Fibroblast of gingiva (primary cell): ENCODE data around the gene METTL25.
A peak's percentile ranks its signal among the peaks of the same experiment; 100 is the strongest.
"Not testable (repeated sequence)": the region's sequence is repeated elsewhere in the genome, so short reads cannot be mapped to it uniquely, and the experiment has no call there.

Experiments
- DNase-seq: peaks from one replicate; pipeline ENCODE4 v3.0.0-alpha.2; 2011; ENCODE audit warnings: low read depth

The METTL25 gene

GRCh38 chr12:82358200-82359114 is at the start of gene METTL25, which contains the start of gene CCDC59:
METTL25 (plus strand) TSS chr12:82358529; CDS start chr12:82358566, 37 bp downstream.
CCDC59 (minus strand) TSS chr12:82358387; CDS start chr12:82358376, 11 bp downstream.
- DNase-seq = peak; percentile 99

- DNase-seq = no peak
These were observed 43.9 kb upstream of the METTL25 start for GRCh38 chr12:82314406-82314892.

DNA sequence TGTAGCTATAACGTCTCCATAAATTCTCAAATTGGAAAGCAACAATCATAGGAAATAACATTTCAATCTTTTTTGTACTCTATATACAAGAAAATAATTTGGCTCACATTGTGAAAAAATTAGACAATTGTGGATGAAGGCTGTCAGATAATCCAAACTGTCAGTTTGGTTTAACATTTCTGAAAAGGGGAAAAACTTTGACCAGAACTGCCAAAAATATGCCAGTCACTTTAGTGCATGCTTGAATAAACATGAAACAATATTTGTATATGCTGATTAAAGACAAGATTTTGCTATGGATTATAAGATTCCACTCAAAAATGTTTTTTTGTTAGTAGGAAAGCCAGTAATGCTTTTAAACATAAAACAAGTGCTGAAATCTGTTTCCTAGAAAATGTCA is 39.1 kb upstream of the METTL25 start:
- DNase-seq = no peak

DNA sequence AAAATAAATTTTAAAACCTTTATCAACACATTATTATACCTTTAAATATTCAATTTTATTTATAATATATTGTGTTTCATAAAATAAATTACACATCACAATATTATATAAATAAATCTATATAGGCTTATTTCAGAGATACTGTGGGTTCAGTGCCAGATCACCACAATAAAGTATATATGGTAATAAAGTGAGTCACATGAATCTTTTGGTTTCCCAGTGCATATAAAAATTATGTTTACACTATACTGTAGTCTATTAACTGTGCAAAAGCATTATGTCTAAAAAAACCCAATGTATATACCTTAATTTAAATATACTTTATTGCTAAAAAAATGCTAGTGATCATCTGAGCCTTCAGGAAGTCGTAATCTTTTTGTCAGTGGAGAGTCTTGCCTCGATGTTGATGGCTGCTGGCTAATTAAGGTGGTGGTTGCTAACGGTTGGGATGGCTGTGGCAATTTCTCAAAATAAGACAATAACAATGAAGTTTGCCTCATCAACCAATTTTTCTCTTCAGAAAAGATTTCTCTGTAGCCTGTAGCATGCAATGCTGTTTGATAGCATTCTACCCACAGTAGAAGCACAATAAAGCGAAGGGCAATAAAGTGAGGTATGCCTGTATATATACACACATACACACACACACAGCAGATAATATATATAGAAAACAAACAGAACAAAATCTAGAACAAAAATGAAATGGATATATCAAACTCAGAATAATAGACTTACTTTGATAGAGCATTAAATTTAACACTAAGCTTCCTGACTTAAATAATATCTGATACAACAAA is 32.6 kb upstream of the METTL25 start:
- no peak for DNase-seq

GRCh38 chr12:82326905-82327503 is 31.3 kb upstream of the METTL25 start:
- peak; percentile 21 for DNase-seq

DNA sequence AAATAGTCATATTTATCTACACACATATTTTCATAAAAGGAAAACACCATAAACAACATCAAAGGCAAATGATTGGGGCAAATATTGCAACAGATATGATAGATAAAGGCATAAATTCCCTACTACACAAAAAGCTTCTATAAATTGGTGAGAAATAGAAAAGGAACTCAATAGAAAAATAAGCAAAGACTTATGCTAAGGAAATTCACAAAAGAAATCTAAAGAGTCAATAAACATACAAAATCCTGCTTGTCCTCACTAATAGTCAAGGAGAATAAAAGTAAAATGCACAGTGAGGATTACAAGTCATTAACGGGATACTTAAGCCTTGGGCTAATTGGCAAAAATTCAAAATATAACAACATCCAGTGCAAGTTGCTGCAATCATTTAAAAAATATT is 30.5 kb upstream of the METTL25 start:
- no peak for DNase-seq

- no peak for DNase-seq
These were observed 28.8 kb upstream of the METTL25 start for GRCh38 chr12:82329508-82329907.

GRCh38 chr12:82350161-82350560 is 8.2 kb upstream of the METTL25 start:
- no peak for DNase-seq

GRCh38 chr12:82351390-82351789 is 6.9 kb upstream of the METTL25 start:
- DNase-seq = no peak

DNA sequence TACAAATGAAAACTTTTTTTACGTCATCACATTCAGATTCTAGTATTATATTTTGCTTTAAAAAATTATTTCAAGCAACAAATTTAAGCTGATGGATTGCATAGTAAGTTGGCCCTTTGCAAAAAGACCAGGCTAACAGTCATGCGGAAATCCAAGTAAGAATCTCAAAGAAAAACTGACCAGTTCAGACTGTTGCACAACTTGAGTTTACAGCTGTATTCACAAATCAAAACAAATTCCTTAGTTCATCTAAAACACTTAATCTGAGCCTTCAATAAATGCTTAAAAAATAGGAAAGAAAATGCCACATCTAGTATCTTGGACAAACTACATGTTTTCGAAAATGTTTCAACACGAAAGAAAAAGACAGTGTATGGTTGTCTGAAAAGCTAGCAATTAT is 989 bp upstream of the METTL25 start:
- DNase-seq = no peak

GRCh38 chr12:82357845-82358199 is 507 bp upstream of the METTL25 start:
- DNase-seq = no peak

DNA sequence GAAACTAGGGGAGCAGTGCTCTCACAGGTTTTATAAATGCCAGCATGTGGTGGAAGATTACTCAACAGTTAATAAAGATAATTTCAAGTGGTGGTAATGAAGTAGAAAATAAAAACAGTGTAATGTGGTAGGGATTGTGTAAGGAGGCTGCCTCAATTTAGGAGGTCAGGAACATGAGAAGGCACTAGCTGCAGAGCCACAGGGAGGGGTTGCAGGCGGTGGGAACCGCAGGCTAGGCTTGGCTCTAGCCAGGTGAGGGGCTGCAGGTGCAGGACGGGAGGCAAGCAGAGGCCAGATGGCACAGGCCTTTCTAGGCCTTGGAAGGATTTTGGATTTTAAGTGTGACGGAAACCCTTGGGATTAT is 768 bp downstream of the METTL25 start:
- DNase-seq = peak; percentile 5

GRCh38 chr12:82360834-82361233 is 2.5 kb downstream of the METTL25 start:
- not testable (repeated sequence) for DNase-seq

DNA sequence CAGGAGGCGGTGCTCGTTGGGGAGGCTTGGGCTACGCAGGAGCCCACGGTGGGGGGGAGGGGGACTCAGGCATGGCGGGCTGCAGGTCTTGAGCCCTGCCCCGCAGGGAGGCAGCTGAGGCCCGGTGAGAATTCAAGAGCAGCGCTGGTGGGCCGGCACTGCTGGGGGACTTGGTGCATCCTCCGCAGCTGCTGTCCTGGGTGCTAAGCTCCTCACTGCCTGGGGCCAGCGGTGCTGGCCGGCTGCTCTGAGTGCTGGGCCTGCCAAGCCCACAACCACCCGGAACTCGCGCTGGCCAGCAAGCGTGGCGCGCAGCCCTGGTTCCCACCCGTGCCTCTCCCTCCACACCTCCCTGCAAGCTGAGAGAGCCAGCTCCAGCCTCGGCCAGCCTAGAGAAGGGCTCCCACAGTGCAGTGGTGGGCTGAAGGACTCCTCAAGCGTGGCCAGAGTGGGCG is 3.2 kb downstream of the METTL25 start:
- no peak for DNase-seq

- DNase-seq = no peak
These were observed 5.7 kb downstream of the METTL25 start for GRCh38 chr12:82363990-82364389.

DNA sequence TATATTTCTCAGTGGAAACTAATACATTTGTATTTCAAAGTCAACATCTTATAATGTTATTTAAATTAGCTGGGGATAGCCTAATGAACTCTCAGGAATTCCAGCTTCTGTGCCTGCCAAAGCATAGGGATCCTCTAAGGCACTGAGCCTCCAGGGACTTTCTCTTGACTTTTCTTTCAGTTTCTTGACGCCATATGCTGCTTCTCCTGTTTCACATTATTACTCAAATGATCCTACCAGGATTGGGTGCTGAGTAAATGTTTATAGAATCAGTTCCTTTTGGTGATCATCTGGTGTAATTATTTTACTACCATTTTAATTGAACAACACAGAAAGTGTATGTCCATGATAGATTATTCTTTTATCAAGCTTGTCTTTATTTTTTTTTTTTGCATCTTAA is 7.9 kb downstream of the METTL25 start:
- peak; percentile 64 for DNase-seq

DNA sequence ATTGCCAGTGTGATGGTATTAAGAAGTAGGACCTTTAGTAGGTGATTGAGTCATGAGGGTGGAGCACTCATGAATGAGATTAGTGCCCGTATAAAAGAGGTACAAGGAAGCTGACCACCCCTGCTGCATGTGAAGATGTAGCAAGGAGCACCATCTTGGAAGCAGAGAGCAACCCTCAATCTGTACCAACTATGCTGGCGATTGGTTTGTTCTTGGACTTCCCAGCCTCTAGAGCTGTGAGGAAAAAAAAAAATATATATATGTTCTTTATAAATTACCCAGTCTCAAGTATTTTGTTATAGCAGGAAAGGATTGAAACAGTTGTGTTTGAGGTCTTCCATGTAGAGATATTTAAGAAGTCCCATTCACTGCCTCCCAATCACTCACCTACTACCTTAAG is 16.9 kb downstream of the METTL25 start:
- DNase-seq = no peak

- no peak for DNase-seq
These were observed 20.7 kb downstream of the METTL25 start for GRCh38 chr12:82378997-82379396.

- peak; percentile 33 for DNase-seq
These were observed 25.7 kb downstream of the METTL25 start for GRCh38 chr12:82383930-82384552.

- no peak for DNase-seq
These were observed 40.5 kb downstream of the METTL25 start for GRCh38 chr12:82398879-82399278.

GRCh38 chr12:82400819-82401218 is 42.5 kb downstream of the METTL25 start:
- DNase-seq = no peak

DNA sequence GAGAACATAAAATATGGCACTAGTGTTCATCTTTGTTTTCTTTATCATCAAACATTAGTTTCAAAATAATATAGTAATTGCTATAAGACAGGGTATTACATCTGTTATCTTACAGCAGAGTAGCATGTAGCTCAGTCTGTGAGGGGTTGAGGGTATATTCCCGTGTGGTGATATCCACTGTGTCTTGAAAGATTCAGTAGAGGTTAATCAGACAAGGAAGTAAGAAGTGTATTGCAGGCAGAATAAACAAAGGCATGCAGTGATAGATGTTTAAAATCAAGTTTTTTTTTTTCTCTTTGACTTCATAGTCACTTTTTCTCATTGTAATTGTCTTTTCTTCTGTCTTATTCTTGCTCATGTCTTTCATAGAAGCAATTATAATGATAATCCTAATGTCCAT is 48.3 kb downstream of the METTL25 start:
- no peak for DNase-seq
